GM23248 (cell line): ENCODE measurements around the gene SIVA1.

Source experiments
- EZH2 ChIP-seq: fragments of 200-600 bp; sonication (generic); IDR thresholded peaks from 2 replicates; pipeline ENCODE4 v1.6.1; 2018; ENCODE audit warnings: antibody characterized with exemption, mild to moderate bottlenecking; ENCODE audit not compliant: insufficient read depth, poor library complexity, severe bottlenecking
- EZH2phosphoT487 ChIP-seq: fragments of 200-600 bp; sonication (generic); IDR thresholded peaks from 2 replicates; pipeline ENCODE4 v1.6.1; 2018; ENCODE audit warnings: antibody characterized with exemption, moderate library complexity, mild to moderate bottlenecking, low read depth; ENCODE audit not compliant: insufficient read depth

- no peak for TF ChIP-seq EZH2
- TF ChIP-seq EZH2phosphoT487: no peak
Measured at GRCh38 chr14:104746071-104746545, 6.8 kb upstream of the SIVA1 start.
